Measurements from ENCODE around the gene RTP3.

DNA sequence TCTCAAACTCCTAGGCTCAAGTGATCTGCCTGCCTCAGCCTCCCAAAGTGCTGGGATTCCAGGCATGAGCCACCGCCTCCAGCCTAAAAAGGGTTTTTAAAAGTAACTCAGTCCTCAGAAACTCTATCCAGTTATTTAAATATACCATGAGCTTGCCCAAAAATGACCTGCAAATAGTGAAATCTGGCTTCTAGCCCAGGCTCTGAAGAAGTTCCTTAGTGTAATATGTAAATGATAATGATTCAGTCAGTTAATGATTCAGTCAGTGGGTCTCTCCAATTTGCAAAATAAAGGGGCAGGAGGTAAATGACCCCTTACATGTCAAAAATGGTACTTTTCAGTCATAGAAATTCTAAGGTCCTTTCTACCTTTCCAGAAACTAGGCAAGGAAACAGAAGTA lies 39.5 kb downstream of the RTP3 start:
- TF ChIP-seq, protein P1, sequence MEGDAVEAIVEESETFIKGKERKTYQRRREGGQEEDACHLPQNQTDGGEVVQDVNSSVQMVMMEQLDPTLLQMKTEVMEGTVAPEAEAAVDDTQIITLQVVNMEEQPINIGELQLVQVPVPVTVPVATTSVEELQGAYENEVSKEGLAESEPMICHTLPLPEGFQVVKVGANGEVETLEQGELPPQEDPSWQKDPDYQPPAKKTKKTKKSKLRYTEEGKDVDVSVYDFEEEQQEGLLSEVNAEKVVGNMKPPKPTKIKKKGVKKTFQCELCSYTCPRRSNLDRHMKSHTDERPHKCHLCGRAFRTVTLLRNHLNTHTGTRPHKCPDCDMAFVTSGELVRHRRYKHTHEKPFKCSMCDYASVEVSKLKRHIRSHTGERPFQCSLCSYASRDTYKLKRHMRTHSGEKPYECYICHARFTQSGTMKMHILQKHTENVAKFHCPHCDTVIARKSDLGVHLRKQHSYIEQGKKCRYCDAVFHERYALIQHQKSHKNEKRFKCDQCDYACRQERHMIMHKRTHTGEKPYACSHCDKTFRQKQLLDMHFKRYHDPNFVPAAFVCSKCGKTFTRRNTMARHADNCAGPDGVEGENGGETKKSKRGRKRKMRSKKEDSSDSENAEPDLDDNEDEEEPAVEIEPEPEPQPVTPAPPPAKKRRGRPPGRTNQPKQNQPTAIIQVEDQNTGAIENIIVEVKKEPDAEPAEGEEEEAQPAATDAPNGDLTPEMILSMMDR (IDR thresholded peaks at IDR 0.05) = no peak
- TF ChIP-seq POLR2A (IDR thresholded peaks at IDR 0.05) = no peak

Data from adrenal gland (tissue), 5 donors.